IMR-90 (cell line): Measurements from ENCODE around the gene SGO2. TPM values are rescaled to one million over a fixed set of nuclear protein-coding genes. Genes with fewer than 3 reads are reported as not detected.

Experiments used
- ATAC-seq: fragments of 200-7000 bp; cut with Tn5 transposase; 2 replicates; pipeline ENCODE4 v1.9.1; 2020; ENCODE audit warnings: low read depth, mild to moderate bottlenecking, moderate library complexity
- BruUV-seq: library from RNA; stranded (reverse); fragments of 400-500 nt; replicated peaks from 2 replicates; lab custom pipeline; 2021; lab: Mats Ljungman, UMichigan
- CTCF ChIA-PET: fragments of 300-600 bp; formaldehyde crosslinking; extraction: SDS; loops from one replicate; lab custom pipeline; 2021; ENCODE audit warnings: antibody characterized with exemption; lab: Yijun Ruan, JAX
- POLR2A ChIA-PET: fragments of 300-600 bp; sonication (Branson Sonifier 250); formaldehyde crosslinking; loops from one replicate; lab custom pipeline; 2022; ENCODE audit warnings: antibody characterized with exemption; ENCODE audit not compliant: unreplicated experiment; lab: Charles Lee
- DNase-seq: peaks from one replicate; pipeline ENCODE4 v3.0.0; 2013
- H2AFZ ChIP-seq: replicated peaks from 2 replicates; pipeline ENCODE3; 2013; ENCODE audit warnings: low read length, mild to moderate bottlenecking; ENCODE audit not compliant: poor library complexity
- H2AK5ac ChIP-seq: 2 replicates; pipeline ENCODE4 v1.6.1; 2013; ENCODE audit warnings: low read depth, low read length, inconsistent platforms
- H2AK9ac ChIP-seq: replicated peaks from 2 replicates; pipeline ENCODE3; 2013; ENCODE audit warnings: mild to moderate bottlenecking, low read depth, low read length, moderate library complexity; ENCODE audit not compliant: poor library complexity
- H2BK120ac ChIP-seq: 2 replicates; pipeline ENCODE4 v1.6.1; 2013; ENCODE audit warnings: low read depth, low read length, inconsistent platforms
- H2BK15ac ChIP-seq: 3 replicates; pipeline ENCODE4 v1.6.1; 2013; ENCODE audit warnings: low read depth, low read length, inconsistent platforms
- H2BK20ac ChIP-seq: 2 replicates; pipeline ENCODE4 v1.6.1; 2013; ENCODE audit warnings: low read depth, mild to moderate bottlenecking, inconsistent platforms, low read length, moderate library complexity
- H2BK5ac ChIP-seq: 2 replicates; pipeline ENCODE4 v1.6.1; 2013; ENCODE audit warnings: mild to moderate bottlenecking, low read depth, low read length, inconsistent platforms; ENCODE audit not compliant: poor library complexity, severe bottlenecking
- H3K14ac ChIP-seq: replicated peaks from 2 replicates; pipeline ENCODE4 v1.6.1; 2013; ENCODE audit warnings: low read depth, low read length, inconsistent platforms
- H3K18ac ChIP-seq: 2 replicates; pipeline ENCODE4 v1.6.1; 2013; ENCODE audit warnings: low read depth, low read length, control low read depth
- H3K23ac ChIP-seq: 2 replicates; pipeline ENCODE4 v1.6.1; 2013; ENCODE audit warnings: low read depth, low read length, inconsistent platforms
- H3K27ac ChIP-seq: 2 replicates; pipeline ENCODE4 v1.5.1; 2013; ENCODE audit warnings: mild to moderate bottlenecking, control low read depth, low read length; ENCODE audit not compliant: insufficient read depth
- H3K27me3 ChIP-seq: 2 replicates; pipeline ENCODE4 v1.6.1; 2013; ENCODE audit warnings: low read length; ENCODE audit not compliant: control insufficient read depth, insufficient read depth
- H3K36me3 ChIP-seq: 2 replicates; pipeline ENCODE4 v1.6.1; 2013; ENCODE audit warnings: low read length, mixed read lengths; ENCODE audit not compliant: control insufficient read depth, insufficient read depth
- H3K4ac ChIP-seq: 2 replicates; pipeline ENCODE4 v1.6.1; 2013; ENCODE audit warnings: low read depth, low read length, inconsistent platforms
- H3K4me1 ChIP-seq: 2 replicates; pipeline ENCODE4 v1.6.1; 2013; ENCODE audit warnings: low read length, mixed read lengths; ENCODE audit not compliant: control insufficient read depth, insufficient read depth
- H3K4me2 ChIP-seq: 2 replicates; pipeline ENCODE4 v1.6.1; 2013; ENCODE audit warnings: low read depth, mild to moderate bottlenecking, control low read depth, low read length, moderate library complexity
- H3K4me3 ChIP-seq: 2 replicates; pipeline ENCODE4 v1.5.1; 2013; ENCODE audit warnings: low read depth, mild to moderate bottlenecking, control low read depth, low read length, moderate library complexity; ENCODE audit not compliant: insufficient read depth
- H3K56ac ChIP-seq: 2 replicates; pipeline ENCODE4 v1.6.1; 2013; ENCODE audit warnings: low read length, inconsistent platforms; ENCODE audit not compliant: insufficient read depth; ENCODE audit errors: extremely low read depth
- H3K79me1 ChIP-seq, 2 experiments: 2 replicates each; pipeline ENCODE4 v1.6.1; 2013; ENCODE audit warnings: low read length in 2 of 2, inconsistent platforms in 1 of 2, low read depth in 1 of 2
- H3K9ac ChIP-seq: 2 replicates; pipeline ENCODE4 v1.6.1; 2013; ENCODE audit warnings: low read depth, low read length, control low read depth
- H3K9me1 ChIP-seq: 2 replicates; pipeline ENCODE4 v1.6.1; 2013; ENCODE audit warnings: low read length, inconsistent platforms; ENCODE audit not compliant: insufficient read depth
- H3K9me3 ChIP-seq: 2 replicates; pipeline ENCODE4 v1.6.1; 2013; ENCODE audit warnings: low read length; ENCODE audit not compliant: control insufficient read depth, insufficient read depth
- H4K20me1 ChIP-seq: 2 replicates; pipeline ENCODE4 v1.6.1; 2013; ENCODE audit warnings: low read length, inconsistent platforms; ENCODE audit not compliant: insufficient read depth
- H4K5ac ChIP-seq: 2 replicates; pipeline ENCODE4 v1.6.1; 2013; ENCODE audit warnings: mild to moderate bottlenecking, low read depth, low read length, control low read depth
- H4K8ac ChIP-seq, 2 experiments: 2 replicates each; pipeline ENCODE4 v1.6.1; 2013; ENCODE audit warnings: low read depth in 2 of 2, low read length in 2 of 2, control low read depth in 1 of 2, inconsistent platforms in 1 of 2
- H4K91ac ChIP-seq: 2 replicates; pipeline ENCODE4 v1.6.1; 2013; ENCODE audit warnings: low read depth, low read length, inconsistent platforms; ENCODE audit not compliant: insufficient read depth
- CEBPB ChIP-seq: IDR thresholded peaks from 2 replicates; pipeline ENCODE4 v1.6.1; 2012; ENCODE audit warnings: low read depth, low read length, improper control_type of control experiment
- CHD1 ChIP-seq: IDR thresholded peaks from 2 replicates; pipeline ENCODE4 v1.6.1; 2012; ENCODE audit warnings: low read depth, low read length, improper control_type of control experiment
- CTCF ChIP-seq: conservative IDR thresholded peaks from 2 replicates; pipeline ENCODE4 v1.5.1; 2012; ENCODE audit warnings: mild to moderate bottlenecking, low read depth, low read length, improper control_type of control experiment
- MXI1 ChIP-seq: IDR thresholded peaks from 2 replicates; pipeline ENCODE4 v1.6.1; 2012; ENCODE audit warnings: low read depth, mild to moderate bottlenecking, low read length, moderate library complexity, borderline replicate concordance
- NFE2L2 ChIP-seq: fragments of 150-350 bp; IDR thresholded peaks from 2 replicates; pipeline ENCODE4 v1.6.1; 2016; ENCODE audit warnings: low read depth, mild to moderate bottlenecking, low read length
- WGBS, 2 experiments: methylation state at CpG; one replicate each; pipeline versions ENCODE4 v1.1.5 to v1.1.7; 2013; ENCODE audit warnings: missing lambda C conversion rate in 2 of 2; ENCODE audit not compliant: insufficient read length in 1 of 2; ENCODE audit errors: extremely low coverage in 2 of 2; 5-methylcytosine and 5-hydroxymethylcytosine counted together
- dilution Hi-C: fragments of 300-500 bp; cut with HindIII; formaldehyde crosslinking; loops from one replicate; pipeline ENCODE4 v1.14.3; 2018; ENCODE audit warnings: low sequenced_read_pairs; ENCODE audit not compliant: unreplicated experiment
- in situ Hi-C: fragments of 300-500 bp; cut with MboI; formaldehyde crosslinking; loops from 3 replicates; pipeline ENCODE4 v1.14.3; 2019; ENCODE audit warnings: low sequenced_read_pairs, inconsistent platforms, mixed read lengths
- intact Hi-C: fragments of 100-400 bp; cut with micrococcal nuclease; formaldehyde crosslinking; loops from 2 replicates; pipeline ENCODE4 v1.10.0; 2022
- polyA plus RNA-seq, 3 experiments: library from polyadenylated mRNA; depleted of rRNA; stranded (reverse); fragments of >200 nt; gene quantifications; 2 replicates each; pipeline ENCODE4 v1.2.3, GENCODE V29; 2012; ENCODE audit warnings: low replicate concordance in 1 of 3
- total RNA-seq: library from RNA; depleted of rRNA; stranded (reverse); fragments of >200 nt; gene quantifications from 2 replicates; pipeline ENCODE4 v1.2.3, GENCODE V29; 2012

Gene SGO2
- total and polyA plus RNA-seq, 2 of the 4 experiments (the other 2 are of a cell fraction): 5.4 to 6.3 TPM

GRCh38 chr2:200587007-200587616 is 61.1 kb downstream of the SGO2 start:
- Histone ChIP-seq H3K36me3 (no peaks in the 10 kb centered on the region), H4K5ac (no peak overlapping the region), H3K56ac (no peak overlapping the region), H3K14ac (no peak overlapping the region), H2AK9ac (no peak overlapping the region), H2AFZ (no peak overlapping the region), H3K23ac (0 out of 2 replicates have a peak overlapping the region, but pooled peaks have one; percentile 73), H4K20me1 (no peaks in the 10 kb centered on the region), H2BK15ac (no peak overlapping the region), H2AK5ac (no peak overlapping the region), H3K4ac (no peak overlapping the region), H3K9me1 (peaks cover 3% of the 10 kb centered on the region; the same call in 1 of the 2 replicates), H2BK120ac (no peak overlapping the region), H3K9me3 (no peaks in the 10 kb centered on the region), H3K79me1 (no peaks in the 10 kb centered on the region), H3K9ac (no peak overlapping the region), H2BK20ac (no peak overlapping the region), H3K4me1 (no peaks in the 10 kb centered on the region), H3K27me3 (no peaks in the 10 kb centered on the region; the same call in 1 of the 2 replicates), H3K18ac (no peak overlapping the region), H3K4me2 (no peak overlapping the region), H4K8ac (no peak overlapping the region), H4K91ac (no peak overlapping the region), H2BK5ac (no peak overlapping the region), H3K4me3 (no peak overlapping the region), H3K27ac (no peak overlapping the region)
- dilution Hi-C loops (no loop called here), in situ Hi-C loops (no loop called here), intact Hi-C loops (no loop called here)
- CTCF ChIA-PET: interaction anchor here (0.6 kb wide), 1 partner anchor 33 kb away, joined by 3 read pairs; no protein-coding TSS in a partner anchor
- no TSS peak for BruUV-seq
- ATAC-seq: no peak
- TF ChIP-seq CHD1 (no peak), CTCF (no peak), CEBPB (no peak), NFE2L2 (no peak), MXI1 (no peak)
- 93% methylated on average over 4 of the region's 9 CpGs; no CpG with 5 or more reads in 1 of the 2 experiments for WGBS, 2 experiments
- POLR2A ChIA-PET: no interaction called here
- DNase-seq: no peak
